ENCODE measurements around the gene SDK1. TPM values are rescaled to one million over a fixed set of nuclear protein-coding genes. Genes with fewer than 3 reads are reported as not detected.

SDK1 gene
- polyA plus RNA-seq, 10 donors: 1.9 to 6.0 (median 2.7) TPM

GRCh38 chr7:3981281-3981680 lies 680.2 kb downstream of the SDK1 start:
- no peak for DNase-seq

- no peak for DNase-seq
Observed at GRCh38 chr7:3984456-3984855, 683.4 kb downstream of the SDK1 start.

GRCh38 chr7:3986927-3987326 lies 685.9 kb downstream of the SDK1 start:
- no peak for DNase-seq

- no peak for DNase-seq
Observed at GRCh38 chr7:3987426-3987927, 686.4 kb downstream of the SDK1 start.

- DNase-seq: no peak
Observed at GRCh38 chr7:3989723-3990122, 688.7 kb downstream of the SDK1 start.

- DNase-seq: no peak
Observed at GRCh38 chr7:3991731-3992231, 690.7 kb downstream of the SDK1 start.

- DNase-seq: no peak
Observed at GRCh38 chr7:3992841-3993240, 691.8 kb downstream of the SDK1 start.

GRCh38 chr7:3994764-3995163 lies 693.7 kb downstream of the SDK1 start:
- no peak for DNase-seq

- DNase-seq: no peak
Observed at GRCh38 chr7:3995187-3995586, 694.1 kb downstream of the SDK1 start.

GRCh38 chr7:3998060-3998459 lies 697.0 kb downstream of the SDK1 start:
- DNase-seq: peak in 1 of 3 donors; percentile 65

GRCh38 chr7:4000139-4000538 lies 699.1 kb downstream of the SDK1 start:
- DNase-seq: no peak

GRCh38 chr7:4000934-4001333 lies 699.9 kb downstream of the SDK1 start:
- DNase-seq: no peak

GRCh38 chr7:4001742-4002141 lies 700.7 kb downstream of the SDK1 start:
- no peak for DNase-seq

- no peak for DNase-seq
Observed at GRCh38 chr7:4003503-4003902, 702.5 kb downstream of the SDK1 start.

- DNase-seq: no peak
Observed at GRCh38 chr7:4006687-4007086, 705.6 kb downstream of the SDK1 start.

GRCh38 chr7:4009211-4010060 lies 708.4 kb downstream of the SDK1 start:
- DNase-seq: peak in 1 of 3 donors; percentile 42

GRCh38 chr7:4010061-4010605 lies 709.1 kb downstream of the SDK1 start:
- peak in 1 of 3 donors; percentile 63 for DNase-seq

GRCh38 chr7:4010923-4011656 lies 710.0 kb downstream of the SDK1 start:
- DNase-seq: no peak

- DNase-seq: no peak
Observed at GRCh38 chr7:4013793-4014192, 712.7 kb downstream of the SDK1 start.

- DNase-seq: no peak
Observed at GRCh38 chr7:4014346-4015050, 713.4 kb downstream of the SDK1 start.

- DNase-seq: no peak
Observed at GRCh38 chr7:4015371-4015770, 714.3 kb downstream of the SDK1 start.

GRCh38 chr7:4015996-4016395 lies 714.9 kb downstream of the SDK1 start:
- DNase-seq: no peak

All from muscle of back (tissue), 11 donors.